ENCODE data around the gene CDH4. TPM values are rescaled to one million over a fixed set of nuclear protein-coding genes. Genes with fewer than 3 reads are reported as not detected.

CDH4 gene
- total and polyA plus RNA-seq, 2 of the 8 experiments (the other 6 are each of a cell fraction or from before 2014, with no cell fraction given): 4.3 to 7.9 TPM

GRCh38 chr20:61454053-61454452 lies 202.0 kb downstream of the CDH4 start:
- Histone ChIP-seq H3K4ac (replicated peaks; ENCODE audit: insufficient read length, low read depth, low read length) (no peak overlapping the region), H3K18ac (ENCODE audit: extremely low read depth, low read length) (peak overlapping the region; percentile 11; the same call in 1 of the 2 replicates), H4K91ac (replicated peaks; ENCODE audit: insufficient read length, low read length) (peak overlapping the region; percentile 50), H3K9ac (replicated peaks in 1 of 4; ENCODE audit: extremely low read depth in 1 of 4, low read depth in 3 of 4, low read length in 3 of 4) (no peak overlapping the region), H3K9me3 (ENCODE audit: insufficient read depth in 2 of 2, low read depth in 1 of 2, low read length in 1 of 2) (peaks cover 4 to 5% of the 10 kb centered on the region in 2 experiments; a peak in 1 of 4 replicates), H3K79me2 (ENCODE audit: control insufficient read depth in 1 of 2, insufficient read depth in 2 of 2, low read length in 2 of 2) (peaks cover 0 to 3% of the 10 kb centered on the region in 2 experiments; a peak in 2 of 4 replicates), H2BK5ac (ENCODE audit: low read depth, low read length) (no peak overlapping the region), H3K4me2 (ENCODE audit: insufficient read depth in 1 of 2, low read depth in 2 of 2, low read length in 2 of 2) (no peak overlapping the region), H3K56ac (replicated peaks; ENCODE audit: insufficient read length, low read depth, low read length) (no peak overlapping the region), H3K4me1 (replicated peaks in 1 of 4; ENCODE audit: control insufficient read depth in 3 of 4, insufficient read depth in 4 of 4, low read length in 3 of 4) (peaks cover 1 to 11% (median 8%) of the 10 kb centered on the region in 4 experiments), H2BK120ac (replicated peaks; ENCODE audit: low read depth, low read length) (no peak overlapping the region), H4K5ac (ENCODE audit: insufficient read length, low read depth, low read length) (no peak overlapping the region), H3K79me1 (ENCODE audit: low read depth, low read length) (peaks cover 3% of the 10 kb centered on the region), H3K27me3 (replicated peaks in 1 of 4; ENCODE audit: control insufficient read depth in 3 of 4, extremely low read depth in 1 of 4, insufficient read depth in 3 of 4, low read length in 3 of 4) (peaks cover 0 to 4% (median 0%) of the 10 kb centered on the region in 4 experiments; a peak in 2 of 7 replicates), H3K4me3 (ENCODE audit: extremely low read depth in 1 of 4, insufficient read depth in 2 of 4, low read depth in 3 of 4, low read length in 4 of 4) (no peak overlapping the region), H4K20me1 (replicated peaks in 1 of 2; ENCODE audit: control insufficient read depth in 1 of 2, insufficient read depth in 2 of 2, low read length in 2 of 2) (peaks cover 0 to 5% of the 10 kb centered on the region in 2 experiments), H4K8ac (ENCODE audit: extremely low read depth, insufficient read depth, low read length) (no peak overlapping the region), H2BK12ac (ENCODE audit: low read depth, low read length) (no peak overlapping the region; the same call in 1 of the 2 replicates), H3K14ac (ENCODE audit: insufficient read length) (no peak overlapping the region), H3K23me2 (ENCODE audit: low read depth, low read length) (peaks cover 9% of the 10 kb centered on the region; the same call in 1 of the 2 replicates), H2AFZ (ENCODE audit: low read length) (no peak overlapping the region), H2BK20ac (ENCODE audit: low read length) (no peak overlapping the region), H2BK15ac (ENCODE audit: low read length) (no peak overlapping the region), H3K27ac (ENCODE audit: low read depth, low read length) (no peak overlapping the region), H3K36me3 (ENCODE audit: control insufficient read depth in 2 of 4, insufficient read depth in 4 of 4, low read length in 3 of 4) (no peaks in the 10 kb centered on the region; a peak in 1 of 8 replicates), H3K23ac (ENCODE audit: insufficient read length) (no peak overlapping the region), H2AK5ac (ENCODE audit: low read depth, low read length) (no peak overlapping the region; the same call in 1 of the 2 replicates)
- POLR2A ChIA-PET (ENCODE audit: partially characterized antibody): interaction anchor here (4.3 kb wide), 1 partner anchor 18 kb away, joined by 25 read pairs; no protein-coding TSS in a partner anchor
- CTCF ChIA-PET (ENCODE audit: partially characterized antibody): interaction anchor here (0.9 to 1.3 kb wide), 2 partner anchors 130 to 141 kb away, joined by 3 to 4 read pairs; no protein-coding TSS in a partner anchor
- 93% methylated on average over 9 of the region's 9 CpGs; no CpG with 5 or more reads in 1 of the 2 experiments for WGBS, 2 experiments (ENCODE audit: extremely low coverage in 1 of 2, insufficient coverage in 1 of 2, insufficient read length in 1 of 2, insufficient replicate concordance in 2 of 2, low coverage in 1 of 2, low lambda C conversion rate in 2 of 2, missing lambda C conversion rate in 1 of 2)
- DNase-seq (ENCODE audit: low read depth in 1 of 2, low spot score in 2 of 2) (no peak), FAIRE-seq (no peak)
- TF ChIP-seq CHD2 (IDR thresholded peaks at IDR 0.05; ENCODE audit: low read length) (no peak), PHF8 (conservative IDR thresholded peaks at IDR 0.05; ENCODE audit: low read depth, low read length) (no peak), GABPA (IDR thresholded peaks at IDR 0.05; ENCODE audit: borderline replicate concordance, insufficient read depth, low read length) (no peak), BRCA1 (IDR thresholded peaks at IDR 0.05; ENCODE audit: low read depth, low read length) (no peak), SP1 (IDR thresholded peaks at IDR 0.05; ENCODE audit: low read depth, low read length) (no peak), KDM5A (IDR thresholded peaks at IDR 0.05; ENCODE audit: low read length) (no peak), CTBP2 (IDR thresholded peaks at IDR 0.05; ENCODE audit: borderline replicate concordance, insufficient read depth, insufficient read length, low read length) (no peak), CBX8 (IDR thresholded peaks at IDR 0.05; ENCODE audit: borderline replicate concordance, low read depth, low read length) (no peak)

Data from H1 (cell line).